HG03064 (cell line): Measurements from ENCODE around the gene VDAC1.
"Not testable (repeated sequence)": the region's sequence is repeated elsewhere in the genome, so short reads cannot be mapped to it uniquely, and the experiment has no call there.

Experiments
- ATAC-seq: cut with Tn5 transposase; IDR thresholded peaks from one replicate; pipeline ENCODE4 v1.9.1; 2021; ENCODE audit warnings: low read depth; ENCODE audit not compliant: unreplicated experiment

Gene VDAC1

GRCh38 chr5:134004626-134005416 is at the start of gene VDAC1:
Gene VDAC1, minus strand, starts transcription at chr5:134004975. Its CDS starts 11,963 bp downstream, at chr5:133993012.
- peak; percentile 70 for ATAC-seq

DNA sequence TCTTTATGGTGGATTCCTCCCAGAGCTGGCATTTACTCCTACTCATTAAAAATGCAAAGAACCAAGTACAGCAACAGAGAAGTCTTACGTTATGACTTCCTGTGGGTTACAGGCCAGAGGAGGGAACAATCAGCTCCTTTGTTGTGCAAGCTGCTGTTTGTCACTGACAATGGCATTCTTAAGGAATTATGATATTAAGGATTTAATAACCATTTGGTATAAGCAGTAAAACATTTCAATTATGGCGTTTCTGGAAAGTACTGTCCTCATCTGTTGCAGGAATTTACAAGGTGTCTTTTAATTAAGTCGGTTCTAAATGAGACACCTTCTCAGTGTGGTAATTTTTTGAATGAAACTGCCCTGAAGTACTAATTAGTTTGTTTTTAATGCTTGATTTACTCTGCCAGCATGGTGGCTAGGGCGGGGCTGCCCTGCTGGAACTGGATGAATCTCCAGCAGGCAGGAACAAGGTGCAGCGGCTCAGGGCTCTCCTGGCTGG is 49.1 kb upstream of the VDAC1 start:
- no peak for ATAC-seq

GRCh38 chr5:134053314-134053839 is 48.6 kb upstream of the VDAC1 start:
- ATAC-seq = no peak

DNA sequence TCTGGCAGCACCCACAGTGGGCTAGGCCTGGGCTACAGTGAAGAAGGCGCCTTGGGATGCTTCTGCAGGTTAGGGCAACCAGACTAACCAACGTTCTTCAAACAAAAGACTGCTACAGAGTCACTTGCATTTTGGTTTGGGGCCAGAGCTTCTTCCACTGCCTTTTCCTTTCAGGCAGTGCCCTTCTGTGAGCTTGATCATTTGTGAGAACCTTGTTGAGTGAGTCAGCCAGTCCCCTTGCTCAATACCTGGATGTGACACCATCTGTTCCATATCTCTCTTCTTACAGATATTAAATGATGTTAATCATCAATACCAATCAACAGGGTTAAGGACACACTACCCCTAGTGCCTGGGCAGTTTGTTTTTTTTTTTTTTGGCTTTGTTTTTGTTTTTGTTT is 46.5 kb upstream of the VDAC1 start:
- no peak for ATAC-seq

GRCh38 chr5:134048864-134049263 is 44.1 kb upstream of the VDAC1 start:
- ATAC-seq = no peak

DNA sequence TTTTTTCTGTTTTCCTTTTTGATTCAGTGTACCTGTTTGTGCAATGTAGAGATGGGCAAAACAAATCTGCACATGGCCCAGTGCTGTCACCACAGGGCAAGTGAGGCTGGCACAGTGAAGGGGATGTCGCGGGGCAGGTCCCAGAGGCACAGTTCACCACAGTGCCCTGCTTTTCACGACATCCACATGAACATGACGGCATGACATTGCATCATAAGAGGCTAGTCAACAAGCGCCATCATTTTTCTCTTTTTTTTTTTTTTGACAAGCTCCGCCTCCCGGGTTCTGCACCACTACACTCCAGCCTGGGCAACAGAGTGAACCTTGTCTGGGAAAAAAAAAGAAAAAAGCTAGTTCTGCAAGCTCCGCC is 42.9 kb upstream of the VDAC1 start:
- no peak for ATAC-seq

GRCh38 chr5:134046801-134047686 is 42.3 kb upstream of the VDAC1 start:
- no peak for ATAC-seq

DNA sequence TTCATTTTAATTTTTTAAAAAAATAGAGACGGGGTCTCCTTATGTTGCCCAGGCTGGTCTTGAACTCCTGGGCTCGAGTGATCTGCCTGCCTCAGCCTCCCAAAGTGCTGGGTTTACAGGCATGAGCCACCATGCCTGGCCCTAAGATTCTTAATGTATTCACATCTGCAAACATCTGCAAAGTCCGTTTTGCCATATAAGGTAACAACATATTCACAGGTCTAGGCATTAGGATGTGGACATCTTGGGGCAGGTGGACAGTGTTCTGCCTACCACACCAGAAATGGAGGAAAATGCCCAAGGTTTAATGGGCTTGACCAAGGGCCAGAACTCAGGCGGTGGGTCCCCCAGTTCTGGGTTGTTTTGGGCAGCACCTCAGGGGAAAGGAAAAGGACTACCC is 41.6 kb upstream of the VDAC1 start:
- no peak for ATAC-seq

DNA sequence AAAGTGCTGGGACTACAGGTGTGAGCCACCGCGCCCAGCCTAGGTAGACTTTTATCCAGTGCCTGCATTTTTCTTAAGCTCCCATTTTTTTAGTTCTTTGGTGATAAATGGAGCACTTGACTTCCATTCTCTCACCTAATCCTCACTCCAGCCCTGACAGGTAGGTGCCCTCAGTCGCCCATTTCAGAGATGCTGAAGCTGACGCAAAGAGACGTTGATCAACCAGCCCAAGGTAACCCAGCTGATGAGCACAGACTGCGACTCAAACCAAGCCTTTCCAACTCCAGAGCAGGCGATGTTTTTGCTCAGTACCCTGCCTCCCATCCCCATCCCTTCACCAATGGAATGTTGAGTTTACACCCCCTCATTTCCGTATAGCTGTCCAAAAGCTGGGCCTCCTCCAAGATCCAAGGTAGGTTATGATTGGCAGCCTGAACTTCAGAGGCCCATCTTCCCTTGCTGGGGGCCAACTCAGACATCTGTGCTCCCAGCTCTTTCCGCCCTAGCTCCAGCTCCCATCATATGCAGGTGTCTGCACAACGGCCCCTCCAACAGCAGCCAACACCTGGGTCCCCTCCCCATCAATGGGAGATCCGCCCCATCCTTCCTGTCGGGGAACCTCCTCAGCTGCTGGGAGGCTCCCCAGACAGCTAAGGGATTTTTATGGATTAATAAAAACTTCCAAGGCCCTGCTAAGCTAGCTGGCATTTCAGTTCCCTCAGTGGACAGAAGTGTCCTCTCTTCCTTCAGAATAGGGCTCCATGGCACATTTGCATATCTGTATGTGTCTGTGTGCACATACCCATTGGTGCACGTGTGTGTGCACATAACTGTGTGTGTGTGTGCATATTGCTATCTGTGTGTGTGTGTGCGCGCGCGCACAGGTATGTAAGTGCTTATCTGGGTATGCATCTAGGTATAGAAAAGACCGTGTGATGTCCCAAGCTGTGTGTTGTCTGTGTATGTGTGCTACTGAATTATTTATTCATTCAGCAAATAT is 39.3 kb upstream of the VDAC1 start:
- no peak for ATAC-seq

GRCh38 chr5:134041570-134042411 is 37.0 kb upstream of the VDAC1 start:
- ATAC-seq = peak; percentile 53

- no peak for ATAC-seq
These were observed 33.4 kb upstream of the VDAC1 start for GRCh38 chr5:134038138-134038537.

- ATAC-seq = no peak
These were observed 32.4 kb upstream of the VDAC1 start for GRCh38 chr5:134037160-134037559.

GRCh38 chr5:134034326-134034725 is 29.6 kb upstream of the VDAC1 start:
- no peak for ATAC-seq

DNA sequence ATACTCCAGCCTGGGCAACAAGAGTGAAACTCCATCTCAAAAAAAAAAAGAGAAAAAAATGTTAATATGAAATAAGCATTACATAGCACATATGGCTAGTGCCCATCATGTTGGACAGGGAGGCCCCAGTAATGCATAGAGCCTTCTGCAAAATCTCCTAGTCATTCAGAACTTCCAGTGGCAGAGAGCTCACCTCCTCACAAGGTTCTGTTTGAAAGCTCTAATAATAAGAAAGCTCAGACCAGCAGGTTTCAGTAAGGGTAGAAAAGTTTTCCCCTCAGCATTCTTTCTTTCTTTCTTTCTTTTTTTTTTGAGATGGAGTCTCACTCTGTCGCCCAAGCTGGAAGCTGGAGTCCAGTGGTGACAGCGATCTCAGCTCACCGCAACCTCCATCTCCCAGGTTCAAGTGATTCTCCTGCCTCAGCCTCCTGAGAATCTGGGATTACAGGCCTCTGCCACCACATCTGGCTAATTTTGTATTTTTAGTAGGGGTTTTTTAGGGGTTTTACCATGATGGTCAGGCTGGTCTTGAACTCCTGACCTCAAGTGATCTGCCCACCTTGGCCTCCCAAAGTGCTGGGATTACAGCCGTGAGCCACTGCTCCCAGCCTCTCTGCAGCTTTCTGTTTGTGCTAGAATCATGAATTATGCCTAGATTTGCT is 25.7 kb upstream of the VDAC1 start:
- not testable (repeated sequence) for ATAC-seq

GRCh38 chr5:134029156-134029555 is 24.4 kb upstream of the VDAC1 start:
- no peak for ATAC-seq

GRCh38 chr5:134028496-134028895 is 23.7 kb upstream of the VDAC1 start:
- no peak for ATAC-seq

DNA sequence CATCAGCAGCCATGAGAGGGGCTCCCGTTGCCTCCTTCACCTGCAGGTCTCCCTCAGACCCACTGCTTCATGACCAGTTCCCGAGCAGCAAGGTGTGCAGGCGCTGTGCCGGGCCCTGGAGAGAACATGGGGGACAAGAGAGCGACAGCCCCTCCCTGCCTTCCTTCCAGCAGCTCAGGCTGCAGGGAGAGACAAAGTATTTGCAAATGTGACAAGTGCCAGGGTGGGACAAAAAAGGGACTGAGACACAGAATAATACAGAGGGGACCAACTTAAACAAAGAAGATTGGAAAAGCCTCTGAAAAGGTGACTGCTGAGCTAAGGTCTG is 22.5 kb upstream of the VDAC1 start:
- ATAC-seq = no peak

DNA sequence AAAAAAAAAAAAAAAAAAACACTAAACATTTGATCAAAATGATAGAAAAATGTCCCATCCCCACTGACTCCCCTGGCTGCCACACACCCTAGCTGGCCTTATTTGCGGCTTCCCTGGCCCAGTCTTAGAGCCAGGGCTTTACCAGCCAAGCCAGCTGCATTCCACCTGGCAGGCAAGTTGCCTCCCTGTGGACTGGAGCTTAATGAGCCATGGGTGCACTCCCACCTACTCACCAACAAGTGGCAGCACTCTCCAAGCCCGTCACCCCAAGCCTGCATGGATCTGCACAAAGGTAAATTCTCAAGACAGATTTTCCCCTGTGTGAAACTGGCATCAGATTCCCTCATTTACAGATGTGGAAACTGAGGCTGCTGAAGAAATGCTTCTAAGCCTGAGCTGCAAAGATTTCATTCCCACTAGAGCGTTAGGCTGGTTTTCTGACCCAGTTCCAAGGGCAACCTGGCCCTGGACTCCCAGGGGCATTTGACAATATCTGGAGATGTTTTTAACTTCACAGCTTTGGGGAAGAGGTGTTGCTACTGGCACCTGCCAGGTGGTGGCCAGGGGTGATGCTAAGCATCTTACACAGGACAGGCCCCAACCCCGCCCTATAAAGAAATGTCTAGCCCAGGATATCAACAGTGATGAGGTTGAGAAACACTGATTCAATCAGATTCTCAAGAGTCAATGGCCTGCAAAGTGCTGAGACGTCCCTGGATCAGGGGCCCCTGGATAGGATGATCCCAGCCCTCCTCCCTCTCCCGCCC is 21.9 kb upstream of the VDAC1 start:
- no peak for ATAC-seq
